HG02759 (cell line): ENCODE results near the gene RBM5.

Source experiments
- ATAC-seq: cut with Tn5 transposase; IDR thresholded peaks from one replicate; pipeline ENCODE4 v1.9.1; 2021; ENCODE audit warnings: mild to moderate bottlenecking, moderate library complexity; ENCODE audit not compliant: unreplicated experiment

RBM5 gene

DNA sequence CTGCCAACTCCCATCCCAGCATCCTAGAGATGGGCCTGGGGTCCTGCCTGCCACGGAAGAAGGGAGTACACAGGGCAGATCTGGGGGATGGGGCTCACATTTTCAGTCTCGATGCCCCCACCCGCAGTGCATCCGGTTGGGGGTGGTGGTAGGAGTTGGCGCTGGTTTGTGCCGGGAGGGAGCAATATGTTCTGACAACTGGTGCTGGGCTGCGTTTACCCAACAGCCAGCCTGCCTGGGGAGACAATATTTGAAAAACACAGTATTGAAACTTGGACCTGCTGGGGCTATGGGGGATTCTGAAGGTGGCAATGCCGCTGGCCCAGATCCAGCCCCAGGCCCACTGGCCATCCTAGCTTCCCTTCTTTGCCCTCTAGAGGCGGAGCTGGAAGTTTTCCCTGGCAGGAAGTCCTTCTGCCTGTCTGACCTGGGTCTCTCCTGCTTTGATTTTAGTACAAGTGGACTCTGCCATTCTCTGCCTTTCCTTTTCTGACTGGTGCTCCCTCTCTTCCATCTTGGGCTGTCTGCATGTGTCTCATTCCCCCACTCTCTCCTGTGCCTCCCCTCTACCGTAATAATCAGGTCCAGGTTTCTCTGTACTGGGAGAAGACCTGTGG is 69.9 kb downstream of the RBM5 start:
- ATAC-seq, result no peak

DNA sequence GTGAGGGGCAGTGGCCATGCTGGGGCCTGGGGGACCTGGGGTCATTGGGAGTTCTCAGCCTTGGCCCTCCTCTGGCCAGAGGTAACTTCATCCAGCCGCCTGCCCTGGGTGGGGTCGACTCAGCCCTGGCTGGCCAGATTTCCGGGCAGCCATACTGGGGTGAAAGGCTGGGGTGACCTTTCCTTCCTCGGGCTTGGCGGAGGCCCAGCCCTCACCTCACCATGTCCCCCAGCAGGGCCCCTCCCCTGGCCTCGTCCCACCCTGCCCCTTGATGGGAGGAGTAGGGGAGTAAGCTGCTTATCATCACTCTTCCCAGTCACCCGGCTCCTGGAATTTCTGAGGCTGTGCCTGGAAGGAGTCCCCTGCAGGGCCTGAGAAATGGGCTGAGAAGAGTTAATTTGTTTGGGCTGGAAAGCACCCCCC is 71.9 kb downstream of the RBM5 start:
- ATAC-seq, result no peak

DNA sequence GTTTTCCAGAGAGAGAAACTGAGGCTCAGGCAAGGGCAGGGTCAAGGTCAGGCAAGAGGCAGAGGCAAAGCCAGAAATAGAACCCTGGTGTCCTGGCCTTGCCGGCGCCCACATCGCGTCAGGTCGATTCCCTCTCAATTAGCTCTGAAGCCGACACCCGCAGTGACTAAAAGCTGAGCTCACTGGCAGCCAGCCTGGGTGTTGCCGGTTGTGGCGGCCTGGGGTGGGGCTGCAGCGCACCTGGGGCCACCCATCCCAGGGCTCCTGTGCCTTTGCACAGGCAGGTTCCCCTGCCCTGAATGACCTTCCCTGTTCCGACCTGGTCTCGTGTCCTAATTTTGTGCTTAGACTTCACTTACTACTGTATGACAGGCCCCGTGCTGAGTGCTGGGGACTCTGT is 72.6 kb downstream of the RBM5 start:
- no peak for ATAC-seq

DNA sequence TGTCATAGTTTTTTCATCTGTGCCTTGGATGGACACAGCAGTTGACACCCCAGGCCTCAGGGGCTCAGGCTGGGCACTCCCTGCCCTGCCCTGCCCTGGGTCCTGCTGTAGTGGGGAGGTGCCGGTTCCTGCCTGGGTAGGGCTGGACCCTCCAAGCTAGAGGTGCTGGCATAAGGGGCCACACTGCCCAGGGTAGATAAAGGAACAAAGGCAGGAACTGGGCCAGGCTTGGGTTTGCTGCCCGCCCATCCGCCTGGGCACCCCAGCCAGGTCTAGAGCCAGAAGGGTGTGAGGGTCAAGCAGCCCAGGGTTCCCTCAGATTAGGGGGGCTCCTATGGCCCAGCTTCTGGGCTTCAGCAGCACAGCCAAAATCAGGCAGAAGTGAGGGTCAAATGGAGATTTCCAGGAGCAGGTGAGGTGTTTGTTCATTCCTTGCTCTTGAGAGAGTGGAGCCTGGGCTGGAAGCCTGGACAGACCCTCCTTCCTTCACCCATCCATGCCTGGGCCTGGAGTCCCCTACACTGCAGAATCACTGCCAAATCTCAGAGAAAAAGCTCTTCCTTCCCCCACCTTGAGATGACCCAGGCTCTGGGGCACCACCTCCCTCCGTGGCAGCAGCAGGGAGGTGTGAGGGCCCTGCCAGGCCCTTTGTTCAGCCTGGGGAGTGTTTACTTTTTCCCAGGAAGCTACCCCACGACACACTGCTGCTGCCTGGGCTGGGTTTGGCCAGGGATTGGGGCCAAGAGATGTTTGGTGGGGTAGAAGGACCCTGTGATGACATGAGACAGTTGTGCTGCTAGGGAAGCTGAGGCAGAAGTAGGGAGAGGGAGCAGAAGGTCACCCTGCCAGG is 73.5 kb downstream of the RBM5 start:
- no peak for ATAC-seq

DNA sequence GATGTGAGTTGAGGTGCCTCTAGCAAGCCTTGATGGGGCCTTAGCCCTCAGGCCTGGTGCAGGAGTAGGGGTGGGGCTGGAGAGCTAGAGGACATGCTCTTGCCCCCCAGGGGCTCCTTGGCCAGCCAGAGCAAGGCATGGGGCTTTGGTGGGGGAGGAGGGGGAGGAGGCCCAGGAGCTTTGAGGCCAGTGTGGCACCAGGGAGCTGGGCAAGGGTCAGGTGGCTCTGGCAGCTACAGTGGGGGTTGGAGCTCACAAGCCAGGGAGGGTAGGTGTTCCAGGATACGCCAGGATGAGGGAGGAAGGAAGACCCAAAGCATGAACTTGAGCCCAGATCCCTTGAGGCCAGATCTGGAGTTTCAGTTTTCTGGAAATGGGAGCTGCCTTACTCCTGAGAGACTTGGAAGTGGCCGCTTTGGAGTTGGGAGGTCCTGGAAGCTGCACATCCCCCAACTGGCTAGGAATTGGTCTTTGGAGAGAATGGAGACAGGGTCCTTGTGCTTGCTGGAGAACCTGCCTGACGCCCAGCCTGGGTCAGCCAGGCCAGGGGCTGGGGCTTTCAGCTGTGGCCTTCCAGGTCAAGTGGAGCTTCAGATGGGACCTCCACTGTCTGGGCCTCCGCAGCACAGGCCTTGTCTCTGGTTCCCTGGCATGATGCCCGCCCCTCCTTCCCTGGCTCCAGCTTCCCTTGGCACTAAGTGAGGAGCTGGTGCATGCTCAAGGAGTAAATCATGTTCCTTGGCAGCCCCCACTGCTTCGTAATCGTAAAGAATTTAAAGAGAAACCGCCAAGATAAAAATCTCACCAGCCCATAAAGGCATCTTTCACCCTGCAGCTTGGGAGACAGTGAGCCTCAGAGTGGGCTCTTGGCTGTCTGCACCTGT is 75.1 kb downstream of the RBM5 start:
- no peak for ATAC-seq

DNA sequence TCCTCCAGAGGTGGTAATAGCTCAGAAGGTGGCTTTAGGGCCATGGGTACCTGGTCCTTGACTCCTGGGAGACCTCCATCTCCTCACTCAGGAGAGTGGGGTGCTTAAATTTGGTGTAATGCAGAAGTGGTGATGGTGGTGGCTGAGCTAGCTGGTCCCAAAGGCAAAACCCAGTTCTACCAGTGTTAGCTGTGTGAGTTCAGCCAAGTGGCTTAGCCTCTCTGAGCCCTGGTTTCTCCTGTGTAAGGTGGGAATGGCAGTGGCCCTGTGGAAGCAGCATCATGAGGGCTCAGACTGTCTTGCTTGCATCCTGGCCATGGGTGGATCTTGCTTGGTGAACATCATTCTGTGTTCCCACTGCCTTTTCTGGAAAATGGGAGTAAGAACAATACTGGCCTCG is 75.8 kb downstream of the RBM5 start:
- ATAC-seq, result no peak

DNA sequence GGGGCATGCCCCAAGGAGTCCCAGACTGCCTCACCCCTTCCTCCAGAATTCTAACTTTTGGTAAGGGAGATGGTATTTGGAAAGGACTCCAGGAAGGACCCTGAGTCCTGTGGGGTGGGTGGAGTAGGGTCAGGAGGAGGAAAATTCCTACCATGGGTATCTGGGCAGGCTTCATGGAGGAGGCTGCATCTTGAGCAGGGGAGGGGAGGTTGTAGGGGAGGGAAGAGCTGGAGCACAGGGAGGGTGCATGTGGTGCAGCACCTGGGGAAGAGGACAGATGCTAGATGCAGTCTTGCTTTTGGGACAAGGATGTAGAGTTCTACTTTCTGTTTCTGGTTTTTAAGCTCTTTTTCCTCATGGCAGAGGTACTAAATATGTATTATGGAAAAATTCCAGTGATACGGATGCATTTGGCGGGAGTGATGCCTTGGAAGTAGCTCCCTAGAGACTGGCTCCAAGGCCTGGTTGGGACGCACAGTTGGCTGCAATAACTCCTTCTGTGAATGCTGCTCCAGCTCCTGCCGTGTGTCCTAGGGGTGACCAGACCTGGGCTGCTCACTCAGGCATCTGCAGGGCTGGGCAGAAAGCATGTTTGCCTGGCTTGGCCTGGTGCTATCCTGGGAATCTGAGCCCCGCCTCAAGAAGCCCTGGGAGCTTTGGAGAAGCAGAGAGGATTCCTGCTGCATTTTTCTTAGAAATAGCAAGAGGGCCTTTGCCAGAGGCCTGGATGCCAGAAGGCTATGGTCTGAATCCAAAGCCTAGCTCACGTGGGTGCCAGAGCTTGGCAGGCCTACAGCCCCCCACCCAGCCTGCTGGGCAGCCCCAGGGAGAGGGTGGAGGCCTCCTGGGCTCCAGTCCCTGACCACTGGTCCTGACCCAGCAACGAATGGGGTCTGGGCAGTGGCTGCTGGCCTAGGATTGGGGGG is 76.5 kb downstream of the RBM5 start:
- ATAC-seq, result no peak

DNA sequence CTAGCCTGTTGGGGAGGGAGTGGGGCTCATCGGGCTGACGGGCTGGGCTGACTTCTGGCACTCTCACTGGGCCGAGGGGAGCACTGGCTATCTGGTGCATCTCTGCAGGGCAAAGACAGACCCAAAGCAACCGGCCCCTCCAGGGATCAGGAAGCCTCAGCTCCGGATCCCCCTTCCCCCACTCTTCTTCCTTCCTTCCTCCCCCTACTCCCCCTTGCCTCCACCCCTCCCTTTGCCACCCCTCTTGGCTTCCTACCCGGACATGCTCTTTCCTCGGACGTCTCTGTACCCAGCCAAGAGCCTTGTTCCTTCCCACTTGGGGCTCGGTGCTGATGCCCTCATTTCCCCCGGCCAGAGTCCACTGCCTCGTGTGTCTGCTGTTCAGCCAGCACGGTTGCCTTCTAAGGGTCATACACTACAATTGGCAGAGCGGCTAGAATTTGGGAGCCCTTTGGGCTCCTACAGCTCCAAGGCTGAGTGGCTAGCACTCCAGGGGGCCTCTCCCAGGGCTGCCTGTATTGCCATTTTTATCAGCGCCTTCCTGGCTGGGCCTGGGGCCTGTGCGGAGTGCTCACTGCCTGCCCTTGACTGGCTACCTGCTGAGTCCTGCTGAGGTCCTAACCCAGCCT is 77.3 kb downstream of the RBM5 start:
- no peak for ATAC-seq

DNA sequence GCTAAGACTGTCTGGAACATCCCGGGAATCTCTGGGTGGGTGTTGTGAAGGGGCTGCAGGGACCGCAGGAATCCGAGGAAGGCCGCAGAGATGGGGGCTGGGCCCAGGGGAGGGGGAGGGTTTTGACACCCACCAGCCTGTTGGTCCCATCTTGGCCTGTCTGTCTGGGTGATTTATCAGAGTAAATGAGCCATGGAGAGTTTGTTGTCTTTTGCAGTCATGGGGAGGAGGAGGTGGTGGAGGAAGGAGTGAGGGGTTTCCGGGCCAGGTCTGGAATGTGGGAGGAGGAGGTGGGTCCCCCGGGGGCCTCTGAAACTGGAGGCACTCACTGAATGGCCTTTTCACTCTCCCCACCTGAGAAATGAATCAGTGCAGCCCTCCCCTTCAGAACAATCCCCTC is 77.9 kb downstream of the RBM5 start:
- no peak for ATAC-seq

DNA sequence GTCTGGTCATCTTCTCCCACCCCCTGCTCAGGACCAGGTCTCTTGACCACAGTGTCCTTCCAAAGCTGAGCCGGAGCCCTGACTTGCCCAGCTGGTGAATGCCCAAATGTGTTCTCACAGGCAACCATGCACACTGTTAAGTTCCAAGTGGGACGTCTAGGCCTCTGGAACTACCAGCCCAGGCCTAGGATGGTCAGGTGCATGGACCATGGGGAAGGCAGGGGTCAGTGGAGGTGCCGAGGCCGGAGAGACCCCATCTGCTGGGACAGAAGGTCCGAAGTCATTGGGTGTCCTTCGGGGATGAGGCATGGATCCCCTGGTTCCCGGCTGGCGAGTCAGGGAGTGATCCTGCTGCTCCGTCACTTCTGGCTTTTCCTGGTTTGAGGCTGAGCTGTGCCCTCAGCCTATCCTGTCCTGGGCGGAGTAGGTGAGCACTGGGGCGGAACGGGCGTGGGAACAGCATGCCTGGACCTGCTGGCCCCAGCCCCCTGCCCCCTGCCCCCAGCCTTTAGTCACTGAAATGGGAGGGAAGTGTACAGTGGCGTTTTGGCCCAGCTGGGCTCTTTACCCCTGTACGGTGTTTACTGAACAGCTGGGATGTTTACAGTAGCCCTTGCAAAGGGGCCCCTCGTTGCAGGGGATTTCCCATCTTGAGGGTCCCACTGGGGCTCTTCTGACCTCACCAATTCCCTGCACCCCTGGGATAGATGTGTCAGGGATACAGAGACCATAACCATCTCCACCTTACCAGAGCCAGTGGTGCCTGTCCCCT is 78.5 kb downstream of the RBM5 start:
- ATAC-seq, result no peak

DNA sequence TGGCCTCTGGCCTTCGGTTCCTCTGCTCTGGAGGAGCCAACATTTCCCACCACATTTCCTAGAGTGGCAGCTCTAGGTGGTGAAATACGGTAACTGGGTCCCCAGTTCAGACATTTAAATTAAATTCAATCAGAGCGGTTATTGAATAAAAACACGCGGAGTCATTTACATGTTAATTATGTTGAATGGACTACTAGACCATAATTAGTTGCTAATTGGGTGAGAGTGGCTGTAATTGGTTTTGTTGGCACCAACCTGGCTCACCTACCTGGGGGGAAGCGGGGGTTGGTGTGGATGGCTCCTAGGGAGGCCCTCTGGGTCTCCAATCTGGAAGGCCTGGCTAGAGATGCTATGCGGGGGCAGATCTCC is 79.1 kb downstream of the RBM5 start:
- no peak for ATAC-seq

DNA sequence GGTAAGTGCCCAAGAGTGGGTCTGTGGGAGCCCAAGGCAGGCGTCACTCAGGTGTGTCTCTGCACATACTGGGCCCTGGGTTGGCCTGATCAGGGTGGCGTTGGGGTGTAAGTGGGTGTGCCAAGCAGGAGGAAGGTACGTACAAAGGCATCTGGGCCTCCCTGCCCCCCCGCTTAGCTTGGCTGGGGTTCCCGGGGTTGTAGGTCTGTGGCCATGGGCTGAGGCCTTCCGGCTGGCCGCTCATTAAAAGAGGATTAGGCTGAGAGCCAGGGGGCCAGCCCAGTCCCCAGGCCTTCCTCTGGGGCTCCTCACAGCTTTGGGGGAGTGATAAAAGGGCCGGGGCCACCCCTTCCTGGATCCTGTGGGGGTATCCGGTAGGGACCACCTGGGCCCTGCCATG is 79.7 kb downstream of the RBM5 start:
- no peak for ATAC-seq
